ENCODE results near the gene ABHD13.
"Not testable (repeated sequence)": the region's sequence is repeated elsewhere in the genome, so short reads cannot be mapped to it uniquely, and the experiment has no call there.

Gene ABHD13

GRCh38 chr13:108225440-108225839 lies 7.2 kb downstream of the ABHD13 start:
- DNase-seq: no peak

GRCh38 chr13:108226184-108226583 lies 8.0 kb downstream of the ABHD13 start:
- DNase-seq: no peak

GRCh38 chr13:108227651-108228272 lies 9.6 kb downstream of the ABHD13 start:
- DNase-seq: peak in 1 of 2 donors; percentile 6

- no peak for DNase-seq
Observed at GRCh38 chr13:108230377-108230776, 12.2 kb downstream of the ABHD13 start.

GRCh38 chr13:108249150-108249549 lies 31.0 kb downstream of the ABHD13 start:
- no peak for DNase-seq

GRCh38 chr13:108257248-108257647 lies 39.1 kb downstream of the ABHD13 start:
- no peak for DNase-seq

- DNase-seq: no peak
Observed at GRCh38 chr13:108263621-108264355, 45.6 kb downstream of the ABHD13 start.

GRCh38 chr13:108266321-108266990 lies 48.3 kb downstream of the ABHD13 start:
- DNase-seq: peak in 1 of 2 donors; percentile 81

GRCh38 chr13:108267347-108267746 lies 49.2 kb downstream of the ABHD13 start:
- DNase-seq: peak in 1 of 2 donors; percentile 8

- DNase-seq: not testable (repeated sequence)
Observed at GRCh38 chr13:108267855-108268254, 49.7 kb downstream of the ABHD13 start.

GRCh38 chr13:108268466-108269112 lies 50.4 kb downstream of the ABHD13 start:
- no peak for DNase-seq

- peak; percentile 51 to 61 for DNase-seq
Observed at GRCh38 chr13:108269601-108270328, 51.6 kb downstream of the ABHD13 start, which contains the start of gene TNFSF13B. Gene TNFSF13B (plus strand): TSS chr13:108269718. CDS start chr13:108269896, 178 bp downstream.

- DNase-seq: no peak
Observed at GRCh38 chr13:108270442-108270841, 52.2 kb downstream of the ABHD13 start.

GRCh38 chr13:108272333-108272732 lies 54.1 kb downstream of the ABHD13 start:
- peak in 1 of 2 donors; percentile 60 for DNase-seq

- DNase-seq: no peak
Observed at GRCh38 chr13:108273429-108274118, 55.4 kb downstream of the ABHD13 start.

GRCh38 chr13:108274718-108275117 lies 56.5 kb downstream of the ABHD13 start:
- no peak for DNase-seq

- no peak for DNase-seq
Observed at GRCh38 chr13:108276060-108276459, 57.9 kb downstream of the ABHD13 start.

GRCh38 chr13:108278466-108278865 lies 60.3 kb downstream of the ABHD13 start:
- no peak for DNase-seq

GRCh38 chr13:108281901-108282300 lies 63.7 kb downstream of the ABHD13 start:
- no peak for DNase-seq

GRCh38 chr13:108283110-108283509 lies 64.9 kb downstream of the ABHD13 start:
- DNase-seq: no peak
